GM12891 (cell line): ENCODE data around the gene ELAVL2.

Experiments used
- PAX5 ChIP-seq: IDR thresholded peaks from 2 replicates; pipeline ENCODE4 v1.6.1; 2011; ENCODE audit warnings: low read length, moderate library complexity, mild to moderate bottlenecking; ENCODE audit not compliant: insufficient read depth, severe bottlenecking
- POLR2A ChIP-seq: IDR thresholded peaks from 2 replicates; pipeline ENCODE4 v1.6.1; 2011; ENCODE audit warnings: low read depth, low read length, control low read depth
- POLR2AphosphoS5 ChIP-seq: IDR thresholded peaks from 2 replicates; pipeline ENCODE4 v1.6.1; 2011; ENCODE audit warnings: low read depth, low read length, control low read depth
- POU2F2 ChIP-seq: IDR thresholded peaks from 2 replicates; pipeline ENCODE4 v1.6.1; 2011; ENCODE audit warnings: low read depth, mild to moderate bottlenecking, control low read depth, low read length, moderate library complexity
- SPI1 ChIP-seq: IDR thresholded peaks from 2 replicates; pipeline ENCODE4 v1.6.1; 2011; ENCODE audit warnings: low read depth, low read length, control low read depth
- TAF1 ChIP-seq: IDR thresholded peaks from 2 replicates; pipeline ENCODE4 v1.6.1; 2011; ENCODE audit warnings: low read depth, low read length, control low read depth

GRCh38 chr9:23695572-23695971 lies 130.5 kb downstream of the ELAVL2 start:
- TF ChIP-seq POLR2A: no peak
- TF ChIP-seq TAF1: no peak
- no peak for TF ChIP-seq POLR2AphosphoS5
- TF ChIP-seq SPI1: no peak
- no peak for TF ChIP-seq PAX5
- no peak for TF ChIP-seq POU2F2
